NCI-H1436 (cell line): ENCODE measurements around the gene KRTAP5-1.

Experiments used
- DNase-seq: peaks from one replicate; lab custom pipeline; 2025; lab: John Stamatoyannopoulos, UW

KRTAP5-1 gene

DNA sequence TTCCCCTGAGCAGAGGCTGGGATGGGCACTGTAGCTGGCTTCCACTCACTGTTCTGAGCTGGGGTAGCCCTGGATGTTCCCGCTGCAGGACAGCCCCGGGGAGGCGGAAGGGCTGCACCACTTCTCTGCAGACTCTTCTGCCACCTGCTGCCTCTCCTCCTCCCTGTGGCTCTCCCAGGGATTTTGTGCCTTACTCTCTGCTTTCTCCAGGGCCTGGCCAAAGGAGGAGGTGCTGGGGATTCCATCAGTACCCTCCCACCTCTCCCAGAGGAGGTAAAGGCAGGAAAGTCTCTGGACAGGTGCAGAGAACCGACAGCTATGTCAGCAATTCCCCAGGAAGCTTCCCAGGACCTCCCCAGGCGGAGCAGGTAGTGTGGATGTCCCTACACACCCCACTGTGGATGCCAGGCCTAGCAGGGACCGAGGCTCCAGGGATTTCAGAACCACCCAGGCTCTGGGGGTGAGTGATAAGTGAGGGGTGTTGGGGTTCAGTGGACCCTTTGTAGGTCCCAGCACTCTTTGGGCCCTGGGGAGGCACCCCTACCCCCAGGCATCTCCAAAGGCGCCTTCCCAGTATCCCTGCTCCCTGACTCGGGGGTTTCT lies 24.3 kb downstream of the KRTAP5-1 start:
- no peak for DNase-seq

GRCh38 chr11:1560002-1560648 lies 25.0 kb downstream of the KRTAP5-1 start:
- DNase-seq = no peak

DNA sequence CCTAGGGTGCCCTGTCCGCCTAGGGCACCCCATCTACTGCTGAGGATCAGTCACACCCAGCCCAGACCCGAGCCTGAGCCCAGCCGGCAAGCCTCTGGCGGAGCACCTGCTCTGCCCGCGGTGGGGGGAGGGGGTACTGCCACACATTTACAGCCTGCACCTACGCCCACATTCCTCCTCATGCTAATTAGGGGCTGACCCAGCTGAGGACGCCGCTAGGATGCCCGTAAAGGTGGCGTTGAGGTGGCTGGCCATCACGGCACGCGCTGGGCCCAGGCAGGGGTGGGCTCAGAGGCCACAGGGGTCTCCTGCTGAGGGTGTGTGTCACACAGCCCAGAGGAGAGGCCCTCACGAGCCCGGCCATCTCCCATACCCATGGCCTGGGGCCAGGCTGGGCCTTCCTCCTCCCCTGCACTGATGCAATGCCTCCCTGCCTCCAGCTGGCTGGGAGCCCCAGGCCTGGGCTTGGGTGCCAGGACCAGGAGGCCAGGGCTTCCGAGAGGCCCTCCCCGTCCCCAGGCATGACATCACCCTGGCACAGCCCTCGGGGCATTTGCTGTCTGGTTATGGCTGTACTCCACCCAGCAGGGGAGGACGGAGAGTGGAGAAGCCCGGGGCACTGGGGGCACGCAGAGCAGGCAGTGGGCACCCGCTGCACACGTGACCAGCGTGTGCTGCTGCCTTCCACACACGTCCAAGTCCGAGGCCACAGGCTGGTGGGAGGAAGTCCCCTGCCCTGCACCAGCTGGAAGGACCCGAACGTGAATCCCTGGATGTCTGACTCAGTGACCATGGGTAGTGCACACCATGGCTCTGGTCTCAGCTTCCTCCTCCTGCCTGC lies 25.8 kb downstream of the KRTAP5-1 start:
- no peak for DNase-seq

GRCh38 chr11:1558775-1559110 lies 26.3 kb downstream of the KRTAP5-1 start:
- no peak for DNase-seq

- no peak for DNase-seq
These were observed 26.9 kb downstream of the KRTAP5-1 start for GRCh38 chr11:1557904-1558774.

DNA sequence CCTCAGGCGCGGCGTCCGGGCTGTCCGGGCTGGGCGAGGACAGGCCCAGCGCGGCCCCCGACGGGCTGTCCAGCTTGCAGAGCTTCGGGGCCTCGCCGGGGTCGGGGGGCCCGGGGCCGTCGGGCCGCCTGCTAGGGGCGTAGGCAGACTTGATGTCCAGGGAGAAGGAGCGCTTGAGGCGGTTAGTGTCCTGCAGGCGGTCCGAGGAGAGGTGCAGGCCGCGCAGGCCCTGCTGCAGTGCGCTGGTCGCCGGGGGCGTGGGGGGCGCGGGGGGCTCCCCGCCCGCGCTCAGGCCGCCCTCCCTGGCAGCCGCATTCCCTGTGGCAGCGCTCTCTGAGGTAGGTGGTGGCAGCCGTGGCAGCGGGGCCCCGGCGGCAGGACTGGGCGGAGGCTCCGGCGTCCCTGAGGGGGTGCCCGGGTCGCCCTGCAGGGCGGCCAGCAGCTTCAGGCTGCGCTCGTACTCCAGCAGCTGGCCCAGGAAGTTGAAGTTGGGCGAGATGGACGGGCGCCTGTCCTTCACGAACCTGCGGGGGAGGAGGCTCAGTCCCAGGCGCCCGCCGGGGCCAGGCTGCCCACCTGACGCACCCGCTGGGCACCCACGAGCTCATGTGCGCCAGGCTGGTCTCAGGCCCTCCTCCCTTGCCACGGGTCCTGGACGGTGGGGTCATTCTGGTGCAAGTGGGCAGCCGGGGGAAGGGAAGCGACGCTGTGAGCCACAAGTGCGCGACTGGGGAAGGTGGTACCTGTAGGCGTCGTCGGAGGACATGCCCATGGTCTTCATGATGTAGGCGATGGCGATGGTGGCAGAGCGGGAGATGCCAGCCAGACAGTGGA lies 27.8 kb downstream of the KRTAP5-1 start:
- no peak for DNase-seq

DNA sequence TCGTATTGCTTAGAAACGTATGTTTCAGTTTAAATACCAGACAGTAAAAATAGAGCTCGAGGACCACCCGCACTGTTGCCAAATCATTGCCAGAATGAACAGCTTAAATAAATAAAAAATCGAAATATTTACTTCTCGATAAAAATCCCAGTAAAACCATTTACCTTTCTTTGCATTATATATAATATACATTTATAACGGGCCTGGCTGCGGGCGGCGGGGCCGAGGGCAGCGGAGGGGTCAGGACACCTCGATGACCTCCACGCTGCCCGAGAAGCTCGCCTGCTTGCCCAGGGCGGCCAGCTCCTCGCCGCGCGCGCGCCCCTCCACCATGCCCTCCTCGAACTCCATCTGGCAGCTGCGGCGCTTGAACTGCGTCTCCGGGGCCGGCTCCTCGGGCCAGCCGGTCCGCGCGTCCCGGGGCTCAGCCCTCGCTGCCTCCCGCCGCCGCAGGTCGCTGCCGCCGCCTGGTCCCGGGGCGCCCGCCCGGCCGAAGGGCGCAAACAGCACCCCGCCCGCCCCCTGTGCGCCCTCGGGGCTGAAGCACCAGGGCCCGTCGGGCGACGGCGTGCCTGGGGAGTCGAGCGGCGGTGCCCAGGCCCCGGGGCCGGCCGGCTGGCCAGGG lies 28.7 kb downstream of the KRTAP5-1 start:
- DNase-seq = no peak

DNA sequence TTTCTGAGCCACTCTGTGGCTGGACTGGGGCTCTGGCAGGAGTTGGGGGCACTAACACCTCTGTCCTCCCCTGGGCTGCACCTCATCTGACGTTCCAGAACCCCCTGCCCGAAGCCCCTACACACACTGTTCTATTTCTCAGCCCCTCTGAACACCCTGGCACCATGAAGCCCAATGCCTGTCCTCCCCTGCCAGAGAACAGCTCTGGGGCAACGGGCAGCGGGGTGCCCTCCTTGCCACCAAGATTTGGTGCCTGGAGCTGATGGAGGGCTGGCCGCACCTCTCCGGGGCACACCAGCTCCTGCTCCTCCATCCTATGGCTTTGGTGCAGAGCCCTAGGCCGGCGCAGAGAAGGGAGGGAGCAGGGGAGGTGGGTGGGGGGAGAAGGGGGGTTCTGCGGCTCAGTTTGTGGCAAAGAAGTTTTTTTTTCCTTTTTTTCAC lies 29.4 kb downstream of the KRTAP5-1 start:
- no peak for DNase-seq

DNA sequence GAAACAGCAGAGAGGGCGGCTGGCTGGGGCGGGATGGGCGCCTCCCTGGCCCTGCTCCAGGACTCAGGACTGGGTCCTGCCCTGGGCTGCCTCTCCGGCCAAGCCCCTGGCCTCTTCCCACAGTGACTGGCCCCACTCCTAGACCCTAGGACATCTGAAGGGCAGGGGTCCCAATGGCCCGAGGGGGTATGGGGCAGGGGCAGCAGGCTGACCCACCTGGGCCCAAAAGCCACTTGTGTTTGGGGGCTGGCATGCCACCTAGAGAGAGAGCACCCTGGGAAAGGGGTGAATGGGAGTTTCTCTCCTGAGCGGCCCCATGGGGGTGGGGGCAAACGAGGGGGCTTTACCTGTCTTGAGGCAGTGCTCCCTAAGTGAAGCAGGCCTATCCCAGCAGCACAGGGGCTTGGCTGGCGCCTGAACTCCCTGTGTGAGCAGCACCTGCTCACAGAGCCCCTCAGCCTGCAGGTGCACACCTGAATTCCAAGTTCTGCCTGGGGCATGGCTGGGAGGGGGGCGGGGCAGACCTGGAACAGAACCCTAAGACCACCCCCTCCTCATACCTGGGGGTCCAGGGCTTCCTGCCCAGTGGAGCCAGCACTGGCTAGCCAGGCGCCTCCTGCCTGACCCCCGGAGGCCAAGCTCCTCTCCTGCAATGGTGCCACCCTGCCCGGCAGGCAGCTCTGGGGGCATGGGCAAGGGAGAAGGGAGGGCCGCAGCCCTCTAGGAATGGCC lies 29.9 kb downstream of the KRTAP5-1 start:
- DNase-seq = no peak

- DNase-seq = no peak
These were observed 31.1 kb downstream of the KRTAP5-1 start for GRCh38 chr11:1553808-1554594.

DNA sequence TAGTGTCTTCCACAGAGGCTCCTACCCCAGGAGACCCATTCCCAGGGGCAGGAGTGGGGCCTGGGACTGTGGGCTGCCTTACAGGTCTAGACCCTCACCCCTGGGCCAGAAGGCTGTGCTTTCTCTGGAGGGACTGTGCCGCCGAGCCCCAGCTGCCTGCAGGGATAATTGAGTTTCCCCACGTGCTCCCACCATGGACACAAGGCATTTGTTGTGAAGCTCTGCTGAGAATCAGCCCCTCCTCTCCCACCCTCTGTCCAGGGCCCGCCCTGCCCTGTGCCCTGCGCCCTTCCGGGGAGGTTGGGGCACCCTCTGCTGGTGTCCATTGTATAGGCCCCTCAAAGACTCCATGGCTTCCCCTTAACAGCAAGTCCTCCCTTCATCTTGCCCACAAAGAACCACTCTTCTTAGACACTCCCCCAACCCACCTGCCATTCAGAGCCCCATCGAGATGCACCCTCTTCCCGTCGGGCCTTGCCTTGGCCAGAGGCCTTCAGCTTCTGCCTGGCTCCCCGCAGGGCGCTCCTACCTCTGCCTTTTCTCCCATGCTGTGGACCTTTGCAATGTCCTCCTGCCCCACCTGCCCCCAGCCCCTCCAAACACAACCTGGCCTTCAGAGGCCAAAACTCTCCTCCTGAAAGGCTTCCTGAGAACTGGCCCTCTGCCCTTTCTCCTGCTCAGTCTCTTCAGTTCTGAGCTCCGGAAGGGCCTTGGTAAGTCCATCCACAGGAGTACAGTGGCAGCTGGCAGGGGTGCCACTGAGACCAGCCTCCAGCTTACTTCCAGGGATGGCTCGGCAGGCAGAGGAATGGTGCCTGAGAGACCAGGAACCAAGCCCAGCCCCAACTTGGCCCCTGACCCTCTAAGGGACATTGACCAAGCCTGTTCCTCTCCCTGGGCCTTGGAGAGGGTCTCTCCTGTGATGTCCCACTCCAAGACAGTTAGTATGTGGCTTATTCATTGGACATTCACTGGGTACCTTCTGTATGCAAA lies 35.4 kb downstream of the KRTAP5-1 start:
- no peak for DNase-seq

DNA sequence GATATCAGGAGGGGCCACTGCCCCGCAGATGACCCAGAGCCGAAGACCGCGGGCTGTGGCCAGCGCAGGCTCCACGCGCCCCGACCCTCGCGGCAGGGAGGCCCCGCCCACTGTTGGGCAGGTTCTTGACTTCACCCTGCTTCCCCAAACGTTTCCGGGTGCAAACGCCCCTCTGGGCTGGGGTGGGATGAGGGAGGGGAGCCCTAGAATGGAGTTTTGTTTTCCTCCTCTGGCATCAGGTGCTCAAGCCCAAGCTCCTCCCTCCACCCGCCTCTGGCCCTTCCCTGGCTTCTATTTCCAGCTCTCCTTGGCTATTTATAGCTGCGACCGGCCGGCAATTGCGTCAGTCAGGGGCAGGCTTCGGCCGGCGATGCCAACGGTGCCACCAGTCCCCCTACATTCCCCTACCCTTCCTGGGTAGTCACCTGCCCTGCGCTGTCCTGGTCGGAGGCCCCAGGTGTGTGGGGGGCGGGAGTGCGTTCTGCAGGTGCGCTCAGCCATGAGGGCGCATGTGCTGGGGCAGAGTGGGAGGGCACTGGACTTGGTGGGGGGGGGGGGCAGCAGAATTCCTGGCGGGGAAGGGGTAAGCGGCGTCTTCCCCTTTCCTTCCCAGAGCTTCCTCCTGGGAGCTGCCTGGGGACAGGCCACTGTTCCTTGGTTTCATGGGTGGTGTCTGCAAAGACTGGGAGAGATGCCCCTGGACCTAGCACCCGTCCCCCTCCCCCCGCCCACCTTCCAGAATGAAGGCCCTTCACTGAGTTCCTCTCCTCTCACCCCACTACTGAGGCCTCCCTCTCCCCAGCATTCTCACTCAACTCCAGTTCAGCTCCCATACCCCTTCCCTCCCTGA lies 36.6 kb downstream of the KRTAP5-1 start:
- peak; percentile 30 for DNase-seq

- no peak for DNase-seq
These were observed 37.5 kb downstream of the KRTAP5-1 start for GRCh38 chr11:1547467-1548098.

GRCh38 chr11:1546536-1547466 lies 38.3 kb downstream of the KRTAP5-1 start:
- peak; percentile 36 for DNase-seq

- no peak for DNase-seq
These were observed 39.0 kb downstream of the KRTAP5-1 start for GRCh38 chr11:1546077-1546535.
